Measurements from ENCODE around the gene BMP5. TPM values are rescaled to one million over a fixed set of nuclear protein-coding genes. Genes with fewer than 3 reads are reported as not detected.

The BMP5 gene
- total RNA-seq, 1 experiment from 2014 or later: not detected

- DNase-seq (ENCODE audit: low read depth): no peak
Measured at GRCh38 chr6:55726144-55726543, 149.2 kb downstream of the BMP5 start.

GRCh38 chr6:55714831-55715230 lies 160.6 kb downstream of the BMP5 start:
- DNase-seq (ENCODE audit: low read depth): no peak

- peak; percentile 26 for DNase-seq (ENCODE audit: low read depth)
Measured at GRCh38 chr6:55713436-55713835, 162.0 kb downstream of the BMP5 start.

GRCh38 chr6:55708711-55709110 lies 166.7 kb downstream of the BMP5 start:
- DNase-seq (ENCODE audit: low read depth): no peak

- no peak for DNase-seq (ENCODE audit: low read depth)
Measured at GRCh38 chr6:55705451-55706440, 169.6 kb downstream of the BMP5 start.

GRCh38 chr6:55704421-55704820 lies 171.0 kb downstream of the BMP5 start:
- peak; percentile 55 for DNase-seq (ENCODE audit: low read depth)

All from HT1080 (cell line).